Ectodermal cell (in vitro differentiated cells): Measurements from ENCODE around the gene RBM39.
"Not testable (repeated sequence)": the region's sequence is repeated elsewhere in the genome, so short reads cannot be mapped to it uniquely, and the experiment has no call there.

Experiments used
- H3K27ac ChIP-seq: 2 replicates; pipeline ENCODE4 v1.7.0; 2013; ENCODE audit warnings: mild to moderate bottlenecking, low read depth, low read length; ENCODE audit not compliant: insufficient read depth, poor library complexity, severe bottlenecking
- H3K27me3 ChIP-seq: 2 replicates; pipeline ENCODE4 v1.7.0; 2013; ENCODE audit warnings: mild to moderate bottlenecking, low read length; ENCODE audit not compliant: insufficient read depth, control insufficient read depth, poor library complexity, severe bottlenecking
- H3K36me3 ChIP-seq: one replicate; pipeline ENCODE4 v1.7.0; 2013; ENCODE audit warnings: low read length; ENCODE audit not compliant: control insufficient read depth, insufficient read depth
- H3K4me1 ChIP-seq: one replicate; pipeline ENCODE4 v1.7.0; 2013; ENCODE audit warnings: low read length; ENCODE audit not compliant: control insufficient read depth, insufficient read depth
- H3K4me3 ChIP-seq: 2 replicates; pipeline ENCODE4 v1.7.0; 2013; ENCODE audit warnings: low read depth, low read length, control low read depth; ENCODE audit not compliant: insufficient read depth
- H3K9me3 ChIP-seq: 2 replicates; pipeline ENCODE4 v1.7.0; 2013; ENCODE audit warnings: mild to moderate bottlenecking, low read length, moderate library complexity; ENCODE audit not compliant: control insufficient read depth
- WGBS, 2 experiments: methylation state at CpG; one replicate each; pipeline ENCODE4 v1.1.7; 2013; ENCODE audit warnings: missing lambda C conversion rate in 2 of 2; 5-methylcytosine and 5-hydroxymethylcytosine counted together

The RBM39 gene

GRCh38 chr20:35756404-35756803 lies 14.3 kb upstream of the RBM39 start:
- WGBS, 2 experiments, result 89 to 97% methylated on average over 4 of the region's 4 CpGs
- no peak overlapping the region for H3K27ac ChIP-seq

GRCh38 chr20:35750611-35751010 lies 8.6 kb upstream of the RBM39 start:
- Histone ChIP-seq H3K27me3 (peaks cover 3% of the 10 kb centered on the region), H3K4me1 (no peaks in the 10 kb centered on the region), H3K27ac (no peak overlapping the region), H3K9me3 (no peaks in the 10 kb centered on the region), H3K4me3 (no peak overlapping the region), H3K36me3 (no peaks in the 10 kb centered on the region)
- 87 to 97% methylated on average over 2 of the region's 2 CpGs for WGBS, 2 experiments

More at GRCh38 chr20:35756404-35756803, 14.3 kb upstream of the RBM39 start:
- Histone ChIP-seq H3K4me3 (no peak overlapping the region), H3K4me1 (no peaks in the 10 kb centered on the region), H3K27me3 (peaks cover 3% of the 10 kb centered on the region), H3K36me3 (no peaks in the 10 kb centered on the region), H3K9me3 (no peaks in the 10 kb centered on the region)

DNA sequence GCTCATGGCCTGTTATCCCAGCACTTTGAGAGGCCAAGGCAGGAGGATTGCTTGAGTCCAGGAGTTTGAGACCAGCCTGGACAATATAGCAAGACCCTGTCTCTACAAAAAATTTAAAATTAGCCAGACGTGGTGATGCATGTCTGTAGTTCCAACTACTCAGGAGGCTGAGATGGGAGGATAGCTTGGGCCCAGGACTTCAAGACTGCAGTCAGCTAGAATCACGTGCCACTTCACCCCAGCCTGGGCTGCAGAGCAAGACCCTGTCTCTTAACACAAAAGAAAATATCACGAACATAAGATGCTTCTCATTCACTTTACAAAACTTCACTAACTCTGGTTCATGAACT lies 2.4 kb upstream of the RBM39 start:
- peaks cover 12% of the 10 kb centered on the region for H3K4me1 ChIP-seq
- H3K9me3 ChIP-seq, H3K27me3 ChIP-seq, H3K27ac ChIP-seq, H3K4me3 ChIP-seq, H3K36me3 ChIP-seq: not testable (repeated sequence)
- 96 to 97% methylated on average over 3 of the region's 3 CpGs for WGBS, 2 experiments

DNA sequence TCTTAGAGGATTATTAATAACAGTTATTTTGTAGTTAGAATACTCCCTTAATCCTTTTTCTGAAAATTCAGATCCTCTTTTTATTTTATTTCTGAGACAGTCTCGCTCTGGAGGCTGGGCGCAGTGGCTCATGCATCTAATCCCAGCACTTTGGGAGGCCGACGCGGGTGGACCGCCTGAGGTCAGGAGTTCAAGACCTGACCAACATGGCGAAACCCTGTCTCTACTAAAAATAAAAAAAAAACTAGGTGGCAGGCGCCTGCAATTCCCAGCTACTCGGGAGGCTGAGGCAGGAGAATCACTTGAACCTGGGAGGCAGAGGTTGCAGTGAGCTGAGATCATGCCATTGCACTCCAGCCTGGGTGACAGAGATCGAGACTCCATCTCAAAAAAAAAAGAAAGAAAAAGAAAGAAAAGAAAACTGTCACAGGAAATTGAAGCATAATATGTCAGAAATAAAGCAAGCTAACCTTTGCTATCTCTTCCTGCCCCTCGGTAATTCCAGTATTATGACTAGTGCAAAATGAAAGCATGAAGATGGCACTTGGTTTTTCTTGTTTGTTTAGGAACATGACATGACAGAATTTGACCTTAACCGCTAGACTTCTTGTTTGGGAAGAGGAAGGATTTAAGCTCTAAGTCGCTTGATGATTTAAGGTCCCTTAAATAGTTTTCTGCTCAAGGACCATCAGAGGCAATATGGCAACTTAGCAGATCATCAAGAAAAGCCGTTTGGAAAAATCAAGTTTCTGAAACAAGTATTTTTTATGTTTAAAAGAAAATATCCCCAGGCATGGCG lies 1.8 kb upstream of the RBM39 start:
- WGBS, 2 experiments, result 91 to 94% methylated on average over 15 of the region's 15 CpGs
- Histone ChIP-seq H3K4me3 (no peak overlapping the region), H3K27ac (no peak overlapping the region)

GRCh38 chr20:35742741-35743523 lies 872 bp upstream of the RBM39 start:
- Histone ChIP-seq H3K4me3 (peak overlapping the region; percentile 62), H3K27me3 (no peaks in the 10 kb centered on the region), H3K36me3 (peaks cover 23% of the 10 kb centered on the region), H3K9me3 (no peaks in the 10 kb centered on the region), H3K4me1 (peaks cover 16% of the 10 kb centered on the region), H3K27ac (peak overlapping the region; percentile 64)
- 4 to 7% methylated on average over 8 of the region's 8 CpGs for WGBS, 2 experiments

More for the DNA sequence above, 1.8 kb upstream of the RBM39 start:
- H3K36me3 ChIP-seq, result peaks cover 14% of the 10 kb centered on the region
- no peaks in the 10 kb centered on the region for H3K27me3 ChIP-seq
- H3K4me1 ChIP-seq, result peaks cover 16% of the 10 kb centered on the region
- H3K9me3 ChIP-seq, result no peaks in the 10 kb centered on the region

- Histone ChIP-seq H3K36me3 (peaks cover 43% of the 10 kb centered on the region), H3K27me3 (no peaks in the 10 kb centered on the region), H3K4me1 (peaks cover 16% of the 10 kb centered on the region), H3K27ac (no peak overlapping the region), H3K4me3 (peak overlapping the region; percentile 14), H3K9me3 (no peaks in the 10 kb centered on the region)
- WGBS, 2 experiments, result 91 to 96% methylated on average over 5 to 6 of the region's 7 CpGs
These were observed 2.5 kb downstream of the RBM39 start for GRCh38 chr20:35739294-35740163.

DNA sequence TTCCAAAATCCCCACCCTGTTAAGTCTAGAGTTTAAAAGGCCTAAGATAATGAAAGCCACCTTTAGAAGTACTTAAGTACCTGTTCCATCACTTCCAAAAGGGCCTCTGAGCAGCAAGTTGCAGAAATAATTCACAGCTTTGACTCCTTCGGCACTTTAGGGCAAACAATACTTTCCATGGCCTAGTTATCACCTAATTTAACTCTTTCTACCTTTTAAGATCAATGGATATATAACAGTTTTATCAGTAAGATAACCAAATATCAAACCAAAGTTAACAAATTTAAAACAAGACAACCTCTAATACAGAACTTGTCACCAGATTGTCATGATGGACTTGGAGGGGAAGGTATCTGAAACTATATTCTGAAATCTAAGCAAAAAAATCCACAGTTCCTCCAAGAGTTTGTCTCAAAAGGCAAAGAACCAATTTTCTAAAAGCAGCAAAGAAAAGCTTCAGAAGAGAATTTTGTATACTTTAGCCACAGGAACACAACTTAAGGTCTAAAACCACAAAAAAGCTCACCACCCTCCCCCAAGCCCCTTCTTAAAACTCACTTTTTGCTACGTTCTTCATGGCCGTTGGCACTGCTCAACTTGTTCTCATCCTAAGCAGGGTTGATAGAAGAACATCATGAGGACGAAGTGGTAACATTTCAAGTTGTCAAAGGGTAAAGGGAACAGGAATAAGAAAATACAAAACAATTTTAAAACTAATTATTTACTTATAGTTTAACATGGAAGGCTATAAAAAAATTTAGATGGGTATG lies 3.5 kb downstream of the RBM39 start:
- Histone ChIP-seq H3K27ac (no peak overlapping the region), H3K36me3 (peaks cover 52% of the 10 kb centered on the region), H3K4me1 (peaks cover 16% of the 10 kb centered on the region), H3K4me3 (no peak overlapping the region), H3K9me3 (no peaks in the 10 kb centered on the region), H3K27me3 (no peaks in the 10 kb centered on the region)
- WGBS, 2 experiments, result 89 to 95% methylated on average over 3 to 4 of the region's 4 CpGs

DNA sequence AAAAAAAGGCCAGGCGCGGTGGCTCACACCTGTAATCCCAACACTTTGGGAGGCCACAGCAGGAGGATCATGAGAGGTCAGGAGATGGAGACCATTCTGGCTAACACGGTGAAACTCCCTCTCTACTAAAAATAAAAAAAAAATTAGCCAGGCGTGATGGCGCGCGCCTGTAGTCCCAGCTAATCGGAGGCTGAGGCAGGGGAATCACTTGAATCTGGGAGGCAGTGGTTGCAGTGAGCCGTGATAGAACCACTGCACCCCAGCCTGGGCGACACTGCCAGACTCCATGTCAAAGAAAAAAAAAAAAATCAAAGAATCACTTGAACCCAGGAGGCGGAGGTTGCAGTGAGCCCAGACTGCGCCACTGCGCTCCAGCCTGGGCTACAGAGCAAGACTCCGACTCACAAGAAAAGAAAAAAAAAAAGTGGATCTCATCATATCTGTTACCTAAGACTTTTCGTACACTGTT lies 4.2 kb downstream of the RBM39 start:
- H3K27ac ChIP-seq, result no peak overlapping the region
- peaks cover 16% of the 10 kb centered on the region for H3K4me1 ChIP-seq
- WGBS, 2 experiments, result 92 to 95% methylated on average over 15 of the region's 15 CpGs
- peaks cover 58% of the 10 kb centered on the region for H3K36me3 ChIP-seq
- no peaks in the 10 kb centered on the region for H3K27me3 ChIP-seq
- H3K9me3 ChIP-seq, result no peaks in the 10 kb centered on the region
- H3K4me3 ChIP-seq, result no peak overlapping the region

- 95 to 96% methylated on average over 6 to 7 of the region's 7 CpGs for WGBS, 2 experiments
- no peak overlapping the region for H3K4me3 ChIP-seq
- H3K27me3 ChIP-seq, result no peaks in the 10 kb centered on the region
- no peak overlapping the region for H3K27ac ChIP-seq
- peaks cover 66% of the 10 kb centered on the region for H3K36me3 ChIP-seq
- no peaks in the 10 kb centered on the region for H3K9me3 ChIP-seq
- peaks cover 16% of the 10 kb centered on the region for H3K4me1 ChIP-seq
These were observed 6.1 kb downstream of the RBM39 start for GRCh38 chr20:35735826-35736470.
